Measurements from ENCODE around the gene ANKRD62. TPM values are rescaled to one million over a fixed set of nuclear protein-coding genes. Genes with fewer than 3 reads are reported as not detected.
"Not testable (repeated sequence)": the region's sequence is repeated elsewhere in the genome, so short reads cannot be mapped to it uniquely, and the experiment has no call there.

ANKRD62 gene
- total and polyA plus RNA-seq, 4 donors = not detected

DNA sequence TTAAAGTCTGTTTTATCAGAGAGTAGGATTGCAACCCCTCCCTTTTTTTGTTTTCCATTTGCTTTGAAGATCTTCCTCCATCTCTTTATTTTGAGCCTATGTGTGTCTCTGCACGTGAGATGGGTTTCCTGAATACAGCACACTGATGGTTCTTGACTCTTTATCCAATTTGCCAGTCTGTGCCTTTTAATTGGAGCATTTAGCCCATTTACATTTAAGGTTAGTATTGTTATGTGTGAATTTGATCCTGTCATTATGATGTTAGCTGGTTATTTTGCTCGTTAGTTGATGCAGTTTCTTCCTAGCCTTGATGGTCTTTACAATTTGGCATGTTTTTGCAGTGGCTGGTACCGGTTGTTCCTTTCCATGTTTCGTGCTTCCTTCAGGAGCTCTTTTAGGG lies 45.2 kb downstream of the ANKRD62 start:
- H3K4me3 ChIP-seq (ENCODE audit: low read length in 2 of 2); H3K9me3 ChIP-seq (ENCODE audit: control insufficient read depth, low read length); DNase-seq; H3K27me3 ChIP-seq (ENCODE audit: control insufficient read depth in 1 of 2, insufficient read depth in 2 of 2, low read length in 1 of 2); ATAC-seq (ENCODE audit: low FRiP score); H3K4me1 ChIP-seq (ENCODE audit: control insufficient read depth in 1 of 2, insufficient read depth in 2 of 2, low read length in 2 of 2); intact Hi-C loops (cut with DNase I); H3K36me3 ChIP-seq (ENCODE audit: control insufficient read depth in 1 of 2, insufficient read depth in 2 of 2, low read length in 1 of 2); H3K27ac ChIP-seq (ENCODE audit: low read depth in 1 of 2, low read length in 2 of 2): not testable (repeated sequence)
- WGBS, 2 donors = 81% methylated on average over 2 to 3 of the region's 4 CpGs

DNA sequence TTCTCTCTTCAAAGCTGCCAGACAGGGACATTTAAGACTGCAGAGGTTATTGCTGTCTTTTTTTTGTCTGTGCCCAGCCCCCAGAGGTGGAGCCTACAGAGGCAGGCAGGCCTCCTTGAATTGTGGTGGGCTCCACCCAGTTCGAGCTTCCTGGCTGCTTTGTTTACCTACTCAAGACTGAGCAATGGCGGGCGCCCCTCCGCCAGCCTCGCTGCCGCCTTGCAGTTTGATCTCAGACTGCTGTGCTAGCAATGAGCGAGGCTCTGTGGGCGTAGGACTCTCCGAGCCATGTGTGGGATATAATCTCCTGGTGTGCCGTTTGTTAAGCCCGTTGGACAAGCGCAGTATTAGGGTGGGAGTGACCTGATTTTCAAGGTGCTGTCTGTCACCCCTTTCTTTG lies 47.2 kb downstream of the ANKRD62 start:
- intact Hi-C loops (cut with DNase I); H3K36me3 ChIP-seq (ENCODE audit: control insufficient read depth in 1 of 2, insufficient read depth in 2 of 2, low read length in 1 of 2); DNase-seq; ATAC-seq (ENCODE audit: low FRiP score); H3K4me1 ChIP-seq (ENCODE audit: control insufficient read depth in 1 of 2, insufficient read depth in 2 of 2, low read length in 2 of 2); H3K27ac ChIP-seq (ENCODE audit: low read depth in 1 of 2, low read length in 2 of 2); H3K27me3 ChIP-seq (ENCODE audit: control insufficient read depth in 1 of 2, insufficient read depth in 2 of 2, low read length in 1 of 2); H3K9me3 ChIP-seq (ENCODE audit: control insufficient read depth, low read length); H3K4me3 ChIP-seq (ENCODE audit: low read length in 2 of 2): not testable (repeated sequence)
- WGBS, 2 donors = 87 to 95% methylated on average over 5 to 11 of the region's 12 CpGs

DNA sequence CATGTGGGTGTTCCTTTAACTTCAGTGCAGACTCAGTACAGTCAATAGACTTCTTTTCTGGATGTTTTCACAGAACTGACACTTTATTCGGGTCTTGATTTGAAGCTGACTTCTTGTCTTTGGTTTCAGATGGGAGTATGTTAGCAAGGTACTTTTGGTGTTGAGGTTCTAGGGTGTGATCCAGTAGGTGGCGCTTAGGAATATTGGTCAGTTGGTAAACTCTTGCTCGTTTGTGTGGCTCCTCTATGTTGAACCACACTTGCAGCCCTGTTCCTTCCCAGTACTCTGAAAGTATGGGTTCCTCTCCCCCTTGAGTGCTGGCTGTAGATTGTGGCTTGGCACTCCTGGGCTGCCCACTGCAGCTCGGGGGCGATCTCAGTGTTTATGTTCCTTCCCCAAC lies 48.1 kb downstream of the ANKRD62 start:
- H3K36me3 ChIP-seq (ENCODE audit: control insufficient read depth in 1 of 2, insufficient read depth in 2 of 2, low read length in 1 of 2); H3K27me3 ChIP-seq (ENCODE audit: control insufficient read depth in 1 of 2, insufficient read depth in 2 of 2, low read length in 1 of 2); H3K27ac ChIP-seq (ENCODE audit: low read depth in 1 of 2, low read length in 2 of 2); DNase-seq; H3K9me3 ChIP-seq (ENCODE audit: control insufficient read depth, low read length); H3K4me1 ChIP-seq (ENCODE audit: control insufficient read depth in 1 of 2, insufficient read depth in 2 of 2, low read length in 2 of 2); H3K4me3 ChIP-seq (ENCODE audit: low read length in 2 of 2); intact Hi-C loops (cut with DNase I); ATAC-seq (ENCODE audit: low FRiP score): not testable (repeated sequence)
- no CpG with 5 or more reads among the region's 5 CpGs for WGBS, 2 donors

DNA sequence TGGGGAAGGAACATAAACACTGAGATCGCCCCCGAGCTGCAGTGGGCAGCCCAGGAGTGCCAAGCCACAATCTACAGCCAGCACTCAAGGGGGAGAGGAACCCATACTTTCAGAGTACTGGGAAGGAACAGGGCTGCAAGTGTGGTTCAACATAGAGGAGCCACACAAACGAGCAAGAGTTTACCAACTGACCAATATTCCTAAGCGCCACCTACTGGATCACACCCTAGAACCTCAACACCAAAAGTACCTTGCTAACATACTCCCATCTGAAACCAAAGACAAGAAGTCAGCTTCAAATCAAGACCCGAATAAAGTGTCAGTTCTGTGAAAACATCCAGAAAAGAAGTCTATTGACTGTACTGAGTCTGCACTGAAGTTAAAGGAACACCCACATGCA lies 55.8 kb downstream of the ANKRD62 start:
- H3K27ac ChIP-seq (ENCODE audit: low read depth in 1 of 2, low read length in 2 of 2); H3K27me3 ChIP-seq (ENCODE audit: control insufficient read depth in 1 of 2, insufficient read depth in 2 of 2, low read length in 1 of 2); H3K36me3 ChIP-seq (ENCODE audit: control insufficient read depth in 1 of 2, insufficient read depth in 2 of 2, low read length in 1 of 2); intact Hi-C loops (cut with DNase I); ATAC-seq (ENCODE audit: low FRiP score); DNase-seq; H3K4me3 ChIP-seq (ENCODE audit: low read length in 2 of 2); H3K9me3 ChIP-seq (ENCODE audit: control insufficient read depth, low read length); H3K4me1 ChIP-seq (ENCODE audit: control insufficient read depth in 1 of 2, insufficient read depth in 2 of 2, low read length in 2 of 2): not testable (repeated sequence)
- no CpG with 5 or more reads among the region's 5 CpGs for WGBS, 2 donors

DNA sequence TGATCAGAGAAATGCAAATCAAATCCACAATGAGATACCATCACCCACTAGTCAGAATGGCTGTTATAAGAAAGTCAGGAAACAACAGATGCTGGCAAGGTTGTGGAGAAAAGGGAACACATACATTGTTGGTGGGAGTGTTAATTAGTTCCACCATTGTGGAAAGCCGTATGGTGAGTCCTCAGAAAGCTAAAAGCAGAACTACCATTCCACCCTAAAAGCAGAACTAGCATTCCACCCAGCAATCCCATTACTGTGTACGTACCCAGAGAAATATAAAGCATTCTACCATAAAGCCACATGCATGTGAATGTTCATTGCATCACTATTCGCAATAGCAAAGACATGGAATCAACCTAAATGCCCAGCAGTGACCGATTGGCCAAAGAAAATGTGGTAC lies 60.7 kb downstream of the ANKRD62 start:
- Histone ChIP-seq H3K4me1 (ENCODE audit: control insufficient read depth in 1 of 2, insufficient read depth in 2 of 2, low read length in 2 of 2) (no peaks in the 10 kb centered on the region), H3K4me3 (ENCODE audit: low read length in 2 of 2) (no peak overlapping the region), H3K36me3 (ENCODE audit: control insufficient read depth in 1 of 2, insufficient read depth in 2 of 2, low read length in 1 of 2) (no peaks in the 10 kb centered on the region), H3K9me3 (ENCODE audit: control insufficient read depth, low read length) (no peaks in the 10 kb centered on the region), H3K27ac (ENCODE audit: low read depth in 1 of 2, low read length in 2 of 2) (no peak overlapping the region), H3K27me3 (ENCODE audit: control insufficient read depth in 1 of 2, insufficient read depth in 2 of 2, low read length in 1 of 2) (no peaks in the 10 kb centered on the region)
- DNase-seq = no peak
- intact Hi-C loops (cut with DNase I) = no loop called here
- 90 to 94% methylated on average over 4 of the region's 4 CpGs for WGBS, 2 donors
- ATAC-seq (ENCODE audit: low FRiP score) = no peak

DNA sequence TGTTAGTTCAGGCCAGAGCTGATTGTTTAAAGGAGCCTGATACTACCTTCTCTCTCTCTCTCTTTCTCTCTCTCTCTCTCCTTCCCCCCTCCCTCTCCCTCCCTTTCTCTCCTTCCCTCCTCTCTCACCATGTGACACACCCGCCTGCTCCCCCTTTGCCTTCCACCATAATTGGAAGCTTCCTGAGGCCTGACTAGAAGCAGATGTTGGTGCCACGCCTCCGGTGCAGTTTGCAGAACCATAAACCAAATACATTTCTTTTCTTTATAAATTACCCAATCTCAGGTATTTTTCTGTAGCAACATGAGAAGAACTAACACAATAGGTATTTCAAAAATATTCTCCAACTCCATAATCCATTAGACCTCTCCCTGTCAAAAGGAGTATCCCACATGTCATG lies 62.4 kb downstream of the ANKRD62 start:
- H3K27me3 ChIP-seq (ENCODE audit: control insufficient read depth in 1 of 2, insufficient read depth in 2 of 2, low read length in 1 of 2) = no peaks in the 10 kb centered on the region
- intact Hi-C loops (cut with DNase I) = no loop called here
- no peak overlapping the region for H3K4me3 ChIP-seq (ENCODE audit: low read length in 2 of 2)
- DNase-seq = no peak
- H3K36me3 ChIP-seq (ENCODE audit: control insufficient read depth in 1 of 2, insufficient read depth in 2 of 2, low read length in 1 of 2) = no peaks in the 10 kb centered on the region
- ATAC-seq (ENCODE audit: low FRiP score) = no peak
- no peaks in the 10 kb centered on the region for H3K9me3 ChIP-seq (ENCODE audit: control insufficient read depth, low read length)
- H3K27ac ChIP-seq (ENCODE audit: low read depth in 1 of 2, low read length in 2 of 2) = no peak overlapping the region
- 90 to 98% methylated on average over 3 of the region's 3 CpGs for WGBS, 2 donors
- no peaks in the 10 kb centered on the region for H3K4me1 ChIP-seq (ENCODE audit: control insufficient read depth in 1 of 2, insufficient read depth in 2 of 2, low read length in 2 of 2)

DNA sequence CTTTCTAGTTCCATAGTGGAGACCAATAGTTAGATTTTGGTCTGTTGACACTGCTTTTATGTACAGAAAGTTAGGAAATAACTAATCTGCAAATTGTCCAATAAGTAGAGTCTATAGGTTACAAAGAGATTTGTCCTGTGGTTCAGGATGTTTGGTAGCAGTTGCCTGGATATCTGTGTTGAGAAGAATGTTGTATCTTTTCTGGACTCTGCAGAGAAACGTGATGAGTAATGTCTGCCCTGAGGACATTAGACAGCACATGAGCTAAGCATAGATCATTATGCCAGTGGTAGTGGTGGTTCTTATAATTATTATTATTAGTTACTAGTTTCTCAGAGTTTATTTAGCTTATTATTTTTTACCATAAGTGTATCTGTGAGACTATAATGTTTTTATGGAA lies 65.8 kb downstream of the ANKRD62 start:
- H3K9me3 ChIP-seq (ENCODE audit: control insufficient read depth, low read length) = no peaks in the 10 kb centered on the region
- DNase-seq (no peak), ATAC-seq (ENCODE audit: low FRiP score) (no peak)
- intact Hi-C loops (cut with DNase I) = no loop called here
- no peak overlapping the region for H3K4me3 ChIP-seq (ENCODE audit: low read length in 2 of 2)
- 18 to 24% methylated on average over 1 of the region's 1 CpG for WGBS, 2 donors
- no peaks in the 10 kb centered on the region for H3K4me1 ChIP-seq (ENCODE audit: control insufficient read depth in 1 of 2, insufficient read depth in 2 of 2, low read length in 2 of 2)
- no peaks in the 10 kb centered on the region for H3K36me3 ChIP-seq (ENCODE audit: control insufficient read depth in 1 of 2, insufficient read depth in 2 of 2, low read length in 1 of 2)
- no peak overlapping the region for H3K27ac ChIP-seq (ENCODE audit: low read depth in 1 of 2, low read length in 2 of 2)
- no peaks in the 10 kb centered on the region for H3K27me3 ChIP-seq (ENCODE audit: control insufficient read depth in 1 of 2, insufficient read depth in 2 of 2, low read length in 1 of 2)

DNA sequence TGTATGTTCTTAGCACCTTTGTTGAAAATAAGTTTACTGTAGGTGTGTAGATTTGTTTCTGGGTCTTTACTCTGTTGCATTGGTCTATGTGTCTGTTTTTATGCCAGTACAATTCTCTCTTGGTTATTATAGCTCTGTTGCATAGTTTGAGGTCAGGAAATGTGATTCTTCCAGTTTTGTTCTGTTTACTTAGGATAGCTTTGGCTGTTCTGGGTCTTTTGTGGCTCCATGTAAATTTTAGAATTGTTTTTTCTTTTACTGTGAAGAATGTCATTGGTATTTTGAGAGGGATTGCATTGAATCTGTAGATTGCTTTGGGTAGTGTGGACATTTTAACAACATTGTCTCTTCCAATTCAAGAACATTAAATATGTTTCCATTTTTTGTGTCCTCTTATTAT lies 69.1 kb downstream of the ANKRD62 start:
- DNase-seq = no peak
- intact Hi-C loops (cut with DNase I) = no loop called here
- H3K27me3 ChIP-seq (ENCODE audit: control insufficient read depth in 1 of 2, insufficient read depth in 2 of 2, low read length in 1 of 2) = no peaks in the 10 kb centered on the region
- ATAC-seq (ENCODE audit: low FRiP score) = no peak
- H3K27ac ChIP-seq (ENCODE audit: low read depth in 1 of 2, low read length in 2 of 2) = no peak overlapping the region
- no peaks in the 10 kb centered on the region for H3K4me1 ChIP-seq (ENCODE audit: control insufficient read depth in 1 of 2, insufficient read depth in 2 of 2, low read length in 2 of 2)
- no peaks in the 10 kb centered on the region for H3K9me3 ChIP-seq (ENCODE audit: control insufficient read depth, low read length)
- no peaks in the 10 kb centered on the region for H3K36me3 ChIP-seq (ENCODE audit: control insufficient read depth in 1 of 2, insufficient read depth in 2 of 2, low read length in 1 of 2)
- H3K4me3 ChIP-seq (ENCODE audit: low read length in 2 of 2) = no peak overlapping the region

DNA sequence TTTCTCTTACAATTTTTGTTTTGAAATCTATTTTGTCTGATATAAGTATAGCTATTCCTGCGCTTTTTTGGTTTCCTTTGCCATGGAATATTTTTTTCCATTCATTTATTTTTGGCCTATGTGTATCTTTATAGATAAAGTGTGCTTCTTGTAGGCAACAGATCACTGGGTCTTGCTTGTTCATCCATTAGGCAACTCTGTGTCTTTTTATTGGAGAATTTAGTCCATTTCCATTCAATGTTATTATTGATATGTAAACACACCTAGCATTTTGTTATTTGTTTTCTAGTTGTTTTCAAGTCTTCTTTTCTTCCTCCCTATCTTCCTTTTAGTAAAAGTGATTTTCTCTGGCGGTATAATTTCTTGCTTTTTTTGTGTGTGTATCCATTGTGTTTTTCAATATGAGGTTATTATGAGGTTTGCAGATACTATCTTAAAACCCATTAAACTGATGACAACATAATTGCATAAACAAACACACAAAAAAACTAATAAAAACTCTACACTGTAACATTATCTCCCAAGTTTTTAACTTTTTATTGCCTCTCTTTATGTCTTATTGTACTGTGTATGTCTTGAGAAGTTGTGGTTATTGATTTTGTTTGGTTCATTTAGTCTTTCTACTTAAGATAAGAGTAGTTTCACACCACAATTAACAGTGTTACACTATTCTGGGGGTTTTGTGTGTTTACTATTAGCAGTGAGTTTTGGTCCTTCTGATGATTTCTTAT lies 71.6 kb downstream of the ANKRD62 start:
- Histone ChIP-seq H3K27me3 (ENCODE audit: control insufficient read depth in 1 of 2, insufficient read depth in 2 of 2, low read length in 1 of 2) (no peaks in the 10 kb centered on the region), H3K4me1 (ENCODE audit: control insufficient read depth in 1 of 2, insufficient read depth in 2 of 2, low read length in 2 of 2) (no peaks in the 10 kb centered on the region), H3K27ac (ENCODE audit: low read depth in 1 of 2, low read length in 2 of 2) (no peak overlapping the region), H3K4me3 (ENCODE audit: low read length in 2 of 2) (no peak overlapping the region), H3K9me3 (ENCODE audit: control insufficient read depth, low read length) (no peaks in the 10 kb centered on the region), H3K36me3 (ENCODE audit: control insufficient read depth in 1 of 2, insufficient read depth in 2 of 2, low read length in 1 of 2) (no peaks in the 10 kb centered on the region)
- no peak for ATAC-seq (ENCODE audit: low FRiP score)
- no peak for DNase-seq
- intact Hi-C loops (cut with DNase I) = no loop called here
- 75% methylated on average over 2 of the region's 2 CpGs for WGBS, 2 donors

All from aorta (tissue), 5 donors.